GM21367 (cell line): ENCODE data around the gene ARHGAP22.

Source experiments
- ATAC-seq: cut with Tn5 transposase; IDR thresholded peaks from one replicate; pipeline ENCODE4 v1.9.1; 2021; ENCODE audit not compliant: unreplicated experiment

The ARHGAP22 gene

GRCh38 chr10:48501226-48501625, 103.6 kb downstream of the ARHGAP22 start:
- ATAC-seq: no peak

DNA sequence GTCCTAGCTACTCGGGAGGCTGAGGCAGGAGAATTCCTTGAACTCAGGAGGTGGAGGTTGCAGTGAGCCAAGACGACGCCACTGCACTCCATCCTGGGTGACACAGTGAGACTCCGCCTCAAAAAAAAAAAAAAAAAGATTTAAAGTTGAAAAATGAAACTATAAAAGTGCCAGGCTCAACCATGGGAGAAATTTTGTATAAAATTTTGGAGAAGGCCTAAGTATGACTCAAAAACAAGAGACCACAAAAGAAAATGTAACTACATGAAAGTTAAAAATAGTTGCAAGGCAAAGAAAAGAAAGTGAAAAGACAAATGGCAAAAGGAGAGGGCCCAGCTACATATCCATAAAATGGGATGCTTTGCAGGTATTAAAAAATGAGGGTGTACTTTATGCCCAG, 104.1 kb downstream of the ARHGAP22 start:
- ATAC-seq: no peak

DNA sequence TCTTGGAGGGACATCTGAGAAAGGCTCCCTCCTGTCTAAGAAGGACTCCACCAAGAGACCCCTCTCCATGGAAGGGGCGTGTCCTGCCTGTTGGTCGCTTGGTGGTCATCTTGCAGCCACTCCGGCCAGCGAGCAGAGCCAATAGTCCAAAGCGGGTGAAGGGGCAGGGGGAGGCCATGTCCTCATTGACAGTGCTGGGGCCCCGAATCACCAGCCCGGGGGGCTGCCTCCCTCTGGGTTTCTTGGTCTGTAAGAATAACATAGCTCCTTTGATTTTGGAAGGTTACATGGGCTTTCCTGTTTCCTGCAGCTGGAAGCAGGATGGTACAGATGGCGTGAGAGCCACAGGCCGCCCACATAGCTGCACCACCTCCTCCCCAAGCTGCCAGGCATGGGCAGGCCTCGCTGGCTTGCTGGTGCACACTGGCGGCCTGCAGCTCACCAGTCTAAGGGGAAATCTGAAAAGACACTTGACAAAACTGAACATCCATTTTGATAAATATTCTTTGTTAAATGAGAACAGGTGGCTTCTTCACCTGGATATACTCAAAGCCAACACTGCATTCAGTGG, 105.8 kb downstream of the ARHGAP22 start:
- no peak for ATAC-seq

- ATAC-seq: no peak
Measured at GRCh38 chr10:48497780-48498770, 106.8 kb downstream of the ARHGAP22 start.

- ATAC-seq: no peak
Measured at GRCh38 chr10:48496831-48497779, 107.8 kb downstream of the ARHGAP22 start.

- no peak for ATAC-seq
Measured at GRCh38 chr10:48496105-48496830, 108.6 kb downstream of the ARHGAP22 start.

DNA sequence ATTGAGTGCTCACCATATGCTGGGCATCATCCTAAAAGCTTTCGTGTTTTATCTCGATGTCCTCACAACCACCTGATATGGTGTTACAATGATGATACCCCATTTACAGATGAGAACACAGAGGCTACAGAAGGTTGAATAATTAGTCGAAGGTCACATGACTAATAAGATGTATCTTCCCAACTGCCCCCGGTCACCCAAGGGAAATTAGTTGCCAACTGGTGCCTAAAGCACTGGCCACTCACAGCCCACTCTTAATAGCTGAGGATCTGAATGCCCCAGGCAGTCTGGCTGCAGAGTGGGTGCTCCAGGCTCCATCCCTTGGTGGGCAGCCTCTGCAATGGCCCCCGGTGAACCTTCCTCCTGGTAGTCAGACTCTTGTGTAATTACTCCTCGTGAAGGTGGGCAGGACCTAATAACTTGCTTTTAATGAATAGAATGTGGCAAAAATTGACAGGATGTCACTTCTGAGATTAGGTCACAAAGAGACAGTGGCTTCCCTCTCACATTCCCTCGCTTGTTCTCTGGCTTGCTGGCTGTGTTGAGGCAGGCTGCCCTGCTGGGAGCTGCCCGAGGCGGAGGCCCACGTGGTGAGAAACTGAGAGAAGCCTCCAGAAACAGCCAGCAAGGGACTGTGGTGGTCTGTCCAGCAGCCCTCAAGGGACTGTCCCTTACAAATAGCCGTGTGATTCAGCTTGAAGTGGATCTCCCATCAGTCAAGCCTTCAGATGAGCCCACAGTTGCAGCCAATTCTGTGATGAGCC, 109.4 kb downstream of the ARHGAP22 start:
- no peak for ATAC-seq

DNA sequence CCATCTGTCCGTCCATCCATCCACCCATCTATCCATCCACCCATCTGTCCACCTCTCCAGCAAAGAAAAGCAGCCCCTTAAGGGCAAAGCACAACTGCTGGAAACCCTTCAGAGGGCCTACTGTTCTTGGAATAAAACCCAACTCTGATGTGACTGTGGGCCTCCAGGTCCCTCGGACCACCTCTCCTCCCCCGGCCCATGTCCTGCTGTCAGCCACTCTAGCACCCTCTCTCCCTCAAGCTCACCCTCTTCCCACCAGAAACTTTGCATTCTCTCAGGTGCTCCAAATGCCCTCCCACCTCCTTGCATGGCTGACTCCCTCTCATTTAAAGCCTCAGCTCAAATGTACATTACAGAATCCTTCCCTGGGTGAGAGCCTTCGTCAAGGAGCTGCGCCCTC, 110.3 kb downstream of the ARHGAP22 start:
- ATAC-seq: no peak

- ATAC-seq: no peak
Measured at GRCh38 chr10:48494073-48494472, 110.8 kb downstream of the ARHGAP22 start.

- ATAC-seq: peak; percentile 61
Measured at GRCh38 chr10:48493083-48493871, 111.6 kb downstream of the ARHGAP22 start.

DNA sequence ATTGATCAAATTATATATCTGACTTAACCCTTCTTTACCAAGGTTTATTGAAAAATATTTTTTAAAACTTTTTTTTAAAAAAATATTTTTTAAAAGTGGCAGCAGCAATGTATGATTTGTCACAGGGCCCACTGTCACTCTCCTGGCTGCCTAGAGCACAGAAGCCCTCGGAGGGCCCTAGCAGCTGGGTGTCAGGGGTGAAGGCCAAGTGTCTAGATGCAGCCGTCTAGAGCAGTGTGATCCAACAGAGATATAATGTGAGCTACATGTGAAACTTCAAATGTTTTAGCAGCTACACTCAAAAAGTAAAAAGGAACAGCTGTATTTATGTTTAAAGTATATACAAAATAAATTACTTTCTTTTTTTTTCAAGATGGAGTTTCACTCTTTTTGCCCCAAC, 112.7 kb downstream of the ARHGAP22 start:
- ATAC-seq: no peak

DNA sequence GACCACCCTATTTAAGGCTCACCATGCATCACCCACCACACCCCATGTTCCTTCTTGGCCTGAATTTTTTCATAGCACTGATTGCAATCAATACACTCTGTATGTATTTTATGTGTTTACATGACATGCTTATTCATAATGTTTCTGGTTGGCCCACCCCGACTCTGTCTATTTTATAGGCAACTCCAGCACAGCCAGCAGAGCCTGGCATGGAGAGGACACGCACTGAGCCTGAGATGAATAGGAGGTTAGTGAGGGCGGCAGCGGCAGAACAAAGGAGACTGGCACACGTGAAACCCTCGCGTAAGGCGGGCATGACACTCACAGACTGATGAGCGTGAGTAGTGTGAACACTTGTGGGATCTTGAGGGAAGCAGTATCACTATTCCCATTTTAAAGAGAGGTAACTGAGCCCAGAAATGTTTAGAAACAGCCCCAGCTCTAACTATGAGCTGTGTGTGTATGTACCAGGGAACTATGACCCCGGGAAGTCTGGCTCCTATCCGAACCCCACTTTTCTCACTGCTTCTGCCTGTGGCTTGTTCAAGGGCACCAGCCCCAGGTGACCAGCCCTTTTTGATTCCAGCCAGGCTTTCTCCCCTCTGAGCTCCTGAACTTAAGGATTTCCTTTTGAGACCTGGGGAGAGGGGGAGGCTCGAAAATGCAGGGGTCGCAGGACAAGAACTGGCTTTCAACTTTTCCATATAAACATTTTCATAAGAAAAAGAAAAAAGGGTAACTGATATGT, 113.3 kb downstream of the ARHGAP22 start:
- ATAC-seq: no peak

- ATAC-seq: no peak
Measured at GRCh38 chr10:48490946-48491345, 113.9 kb downstream of the ARHGAP22 start.

DNA sequence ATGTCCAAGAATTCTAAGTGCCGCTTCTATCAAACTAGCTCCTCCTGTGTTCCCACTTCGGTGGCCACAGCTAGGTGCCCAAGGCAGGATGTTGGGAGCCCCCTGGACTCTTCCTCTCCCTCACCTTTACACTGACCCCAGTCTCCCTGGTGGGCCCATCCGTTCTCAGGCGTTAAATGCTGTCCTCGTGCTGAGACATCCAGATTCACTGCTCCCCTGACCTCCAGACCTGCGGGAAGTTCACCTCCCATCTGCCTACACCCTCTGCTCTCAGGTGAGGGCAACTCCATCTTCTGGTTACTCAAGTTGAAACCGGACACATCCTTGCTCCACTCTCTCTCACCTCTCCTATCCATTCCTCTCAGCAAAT, 114.3 kb downstream of the ARHGAP22 start:
- ATAC-seq: no peak

DNA sequence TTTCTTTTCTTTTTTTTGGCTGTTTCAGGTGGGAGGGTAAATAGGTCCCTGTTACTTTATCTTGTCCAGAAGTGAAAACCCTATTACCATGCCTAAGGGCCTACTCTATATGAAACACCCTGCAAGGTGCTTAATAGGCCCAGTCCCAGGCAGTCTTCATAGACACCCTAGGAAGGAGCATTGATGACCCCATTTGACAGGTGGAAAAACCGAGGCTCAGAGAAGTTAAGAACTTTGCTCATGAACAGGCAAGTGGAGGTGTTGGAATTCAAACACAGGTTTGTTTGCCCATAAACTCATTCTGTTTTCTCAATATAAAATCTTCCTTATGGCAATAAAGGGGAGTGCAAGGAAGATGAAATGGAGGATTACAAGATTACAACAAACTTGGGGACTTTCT, 115.8 kb downstream of the ARHGAP22 start:
- no peak for ATAC-seq

- ATAC-seq: no peak
Measured at GRCh38 chr10:48487244-48487643, 117.6 kb downstream of the ARHGAP22 start.

DNA sequence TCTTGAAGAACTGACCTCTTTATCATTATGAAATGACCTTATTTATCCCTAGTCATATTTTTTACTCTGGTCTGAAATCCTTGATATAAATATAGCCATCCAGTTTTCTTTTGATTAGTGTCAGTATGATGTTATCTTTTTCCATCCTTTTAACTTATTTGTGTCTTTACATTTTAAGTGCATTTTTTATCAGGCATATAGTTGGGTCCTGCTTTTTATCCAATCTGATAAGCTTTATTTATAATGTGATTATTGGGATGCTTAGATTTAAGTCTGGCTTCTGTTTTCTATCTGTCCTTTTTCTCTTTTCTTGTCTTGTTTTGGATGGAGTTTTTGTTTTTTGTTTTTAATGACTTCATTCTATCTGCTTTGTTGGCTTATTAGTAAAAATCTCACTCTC, 119.2 kb downstream of the ARHGAP22 start:
- no peak for ATAC-seq

GRCh38 chr10:48484911-48485310, 120.0 kb downstream of the ARHGAP22 start:
- ATAC-seq: no peak
